Glomerular visceral epithelial cell (primary cell): ENCODE data around the gene VPS25.
A peak's percentile ranks its signal among the peaks of the same experiment; 100 is the strongest.

ENCODE experiments used
- DNase-seq: peaks from one replicate; pipeline ENCODE4 v3.0.0-alpha.2; 2016; ENCODE audit errors: extremely low spot score

Gene VPS25

DNA sequence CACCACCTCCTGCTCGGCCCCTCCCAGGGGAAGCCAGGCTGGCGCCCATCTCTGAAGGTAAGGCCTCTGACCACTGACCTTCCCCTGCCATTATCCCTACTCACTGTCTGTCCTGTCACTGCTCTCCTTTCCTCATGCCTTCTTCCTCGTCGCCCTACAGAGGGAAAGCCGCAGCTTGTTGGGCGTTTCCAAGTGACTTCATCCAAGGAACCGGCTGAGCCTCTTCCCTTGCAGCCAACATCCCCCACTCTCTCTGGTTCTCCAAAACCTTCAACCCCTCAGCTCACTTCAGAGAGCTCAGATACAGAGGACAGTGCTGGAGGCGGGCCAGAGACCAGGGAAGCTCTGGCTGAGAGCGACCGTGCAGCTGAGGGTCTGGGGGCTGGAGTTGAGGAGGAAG, 22.2 kb downstream of the VPS25 start:
- no peak for DNase-seq

DNA sequence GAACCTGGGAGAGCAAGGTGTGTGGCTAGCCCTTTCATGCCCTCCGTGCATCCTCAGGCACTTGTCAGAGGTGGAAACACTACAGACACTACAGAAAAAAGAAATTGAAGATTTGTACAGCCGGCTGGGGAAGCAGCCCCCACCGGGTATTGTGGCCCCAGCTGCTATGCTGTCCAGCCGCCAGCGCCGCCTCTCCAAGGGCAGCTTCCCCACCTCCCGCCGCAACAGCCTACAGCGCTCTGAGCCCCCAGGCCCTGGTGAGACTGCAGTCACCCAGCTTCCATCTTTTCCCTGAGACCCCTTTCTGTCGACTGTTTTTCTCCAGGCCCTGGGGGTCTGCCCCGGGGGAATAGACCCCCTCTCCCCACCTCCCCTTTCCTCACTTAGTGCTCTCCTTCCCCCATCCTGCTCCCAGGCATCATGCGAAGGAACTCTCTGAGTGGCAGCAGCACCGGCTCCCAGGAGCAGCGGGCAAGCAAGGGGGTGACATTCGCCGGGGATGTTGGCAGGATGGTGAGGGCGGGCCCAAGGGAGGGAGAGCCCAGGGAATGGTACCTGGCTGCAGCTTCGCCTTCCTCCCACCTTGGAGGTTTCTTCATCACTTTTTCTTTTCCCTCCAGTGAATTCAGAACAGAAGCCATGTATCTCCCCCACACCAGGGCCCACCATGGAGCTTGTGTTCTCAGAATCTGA, 23.0 kb downstream of the VPS25 start:
- DNase-seq = no peak

DNA sequence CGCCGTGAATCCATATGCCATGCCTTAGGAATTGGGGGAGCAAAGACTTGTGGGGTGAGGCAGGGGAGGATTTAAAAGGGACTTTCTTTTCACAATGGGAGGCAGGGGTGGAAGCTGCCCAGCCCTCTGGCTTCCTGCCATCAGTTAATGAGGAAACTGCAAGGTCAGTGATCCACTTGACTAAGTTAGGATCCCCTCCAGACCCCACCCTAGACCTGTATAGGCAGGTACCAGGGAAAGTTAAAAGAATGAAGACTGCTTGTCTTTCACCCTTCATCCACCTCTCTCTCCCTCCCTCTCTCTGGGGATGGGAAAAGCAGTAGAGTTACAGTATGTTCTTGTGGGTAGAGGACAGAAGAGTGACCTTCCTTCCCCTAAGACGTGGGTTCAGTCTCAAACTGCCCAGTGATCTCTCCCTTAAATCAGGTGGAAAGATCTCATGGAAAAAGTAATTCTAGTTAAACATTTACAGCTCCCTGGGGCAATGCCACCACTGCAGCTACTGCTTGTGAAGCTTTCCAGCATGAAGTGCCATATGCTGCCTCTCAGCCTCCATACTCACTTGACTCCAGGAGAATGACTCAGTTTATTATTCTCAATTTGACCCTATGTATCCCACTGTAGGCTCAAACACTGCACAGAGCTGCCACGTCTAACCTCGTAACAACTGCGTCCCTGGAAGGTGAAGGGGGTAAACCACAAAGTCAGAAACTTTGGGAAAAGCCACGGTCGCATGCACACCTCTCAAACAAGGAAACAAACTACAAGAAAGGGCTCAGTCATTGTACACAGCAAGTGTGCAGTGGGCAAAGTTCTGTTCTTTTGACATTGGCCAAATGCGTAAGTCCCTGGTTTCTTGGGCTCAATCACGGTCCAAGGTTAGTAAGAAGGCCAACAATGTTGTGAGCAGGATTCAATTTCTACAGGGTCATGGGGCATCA, 24.1 kb downstream of the VPS25 start:
- DNase-seq = peak; percentile 72

DNA sequence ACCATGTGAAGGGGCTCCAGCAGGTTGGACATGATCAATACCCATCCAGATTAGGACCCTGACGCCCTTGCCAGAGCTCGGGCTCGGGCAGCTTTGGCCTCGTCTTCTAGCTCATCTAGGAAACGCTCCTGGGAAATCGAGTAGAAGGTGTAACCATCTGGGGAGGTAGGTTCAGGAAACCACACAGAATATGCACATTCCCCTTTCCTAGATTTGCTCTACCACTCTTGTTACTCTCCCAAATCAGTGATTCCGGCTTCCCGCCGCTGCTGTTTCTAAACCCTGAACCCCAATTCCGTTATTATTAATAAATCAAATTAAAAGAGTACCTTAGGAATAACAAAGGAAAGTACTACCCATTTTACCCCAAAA, 24.7 kb downstream of the VPS25 start:
- no peak for DNase-seq

DNA sequence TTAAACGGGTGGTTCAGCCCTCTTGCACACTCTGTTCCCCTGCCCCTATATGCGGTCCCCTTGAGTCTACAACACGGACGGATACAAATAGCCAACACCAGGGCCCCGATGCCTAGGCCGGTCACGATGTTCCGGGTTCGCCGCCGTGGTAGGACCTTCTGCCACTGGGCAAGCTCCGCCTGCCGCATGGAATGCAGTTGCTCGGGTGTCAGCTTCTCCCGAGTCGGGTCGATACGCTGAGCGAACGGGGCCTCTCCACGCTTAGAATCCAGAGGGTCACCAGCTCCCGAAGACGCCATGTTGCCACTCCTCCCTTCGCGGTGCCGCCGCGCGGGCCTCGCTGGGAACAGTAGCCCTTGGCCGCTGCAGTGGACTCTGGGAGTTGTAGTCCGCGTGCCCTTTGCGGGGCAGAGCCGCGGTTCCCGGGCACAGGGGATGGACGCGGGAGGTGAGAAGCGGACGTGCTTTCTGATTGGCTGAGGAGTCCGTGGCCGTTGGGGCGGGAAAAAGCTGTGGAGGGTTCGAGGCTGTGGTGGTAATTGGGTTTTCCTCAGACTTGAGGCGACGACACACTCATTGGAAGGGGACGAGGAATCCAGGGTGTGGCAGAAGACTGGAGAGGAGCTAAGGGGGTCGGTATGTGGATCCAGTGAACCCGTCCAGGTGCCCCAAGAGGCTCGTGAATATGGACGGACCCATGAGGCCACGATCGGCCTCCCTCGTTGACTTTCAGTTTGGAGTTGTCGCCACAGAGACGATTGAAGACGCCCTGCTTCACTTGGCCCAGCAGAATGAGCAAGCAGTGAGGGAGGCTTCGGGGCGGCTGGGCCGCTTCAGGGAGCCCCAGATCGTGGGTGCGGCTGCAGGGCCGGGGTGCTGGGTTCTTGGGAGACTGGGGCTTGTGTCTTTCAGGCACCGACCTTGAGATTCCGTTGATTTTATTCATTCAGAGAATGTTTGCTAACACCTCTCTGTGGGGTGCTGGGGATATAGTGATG, 25.4 kb downstream of the VPS25 start, which contains the start of the genes CNTD1 and COA3:
CNTD1 (plus strand) TSS at position 479 of the 998 bp plus-strand sequence; CDS start at position 686, 207 bp downstream.
COA3 (minus strand) TSS at position 322 of the 998 bp plus-strand sequence; CDS start at position 299, 23 bp downstream.
- peak; percentile 83 for DNase-seq

DNA sequence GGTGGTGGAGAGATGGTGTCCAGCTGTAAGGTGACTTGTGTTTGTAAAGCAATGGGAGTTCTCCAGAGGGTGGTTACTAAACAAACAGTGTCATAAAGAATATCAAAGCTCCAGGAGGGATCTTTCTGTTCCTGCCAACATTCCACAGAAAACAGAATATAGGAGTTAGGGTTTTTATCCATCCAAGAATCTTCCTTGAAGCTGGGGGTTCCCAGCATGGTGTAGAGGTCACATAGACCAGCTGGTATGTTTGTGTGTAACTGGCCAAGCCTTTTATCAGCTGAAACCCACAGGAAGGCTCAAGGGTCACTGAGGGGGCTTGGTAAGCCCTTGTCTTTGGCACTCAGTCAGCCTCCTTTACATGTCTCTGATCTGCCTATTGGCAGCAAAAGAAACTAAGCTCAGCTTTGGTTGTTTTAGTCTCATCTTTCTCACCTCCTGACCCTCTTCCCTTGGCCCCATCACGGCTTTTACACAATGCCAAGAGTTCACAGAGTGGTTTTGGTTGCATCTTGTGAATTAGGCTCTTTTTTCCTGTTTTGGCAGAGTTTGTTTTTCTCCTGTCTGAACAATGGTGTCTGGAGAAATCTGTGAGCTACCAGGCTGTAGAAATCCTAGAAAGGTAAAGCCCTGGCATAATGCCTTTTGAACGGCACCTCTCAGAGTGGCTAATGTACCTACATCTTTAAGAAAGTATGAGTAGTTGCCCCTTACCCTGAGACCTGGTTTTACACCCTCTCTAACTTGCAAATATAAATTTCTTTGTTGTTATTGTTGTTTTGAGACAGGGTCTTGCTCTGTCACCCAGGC, 30.0 kb downstream of the VPS25 start:
- DNase-seq = no peak

DNA sequence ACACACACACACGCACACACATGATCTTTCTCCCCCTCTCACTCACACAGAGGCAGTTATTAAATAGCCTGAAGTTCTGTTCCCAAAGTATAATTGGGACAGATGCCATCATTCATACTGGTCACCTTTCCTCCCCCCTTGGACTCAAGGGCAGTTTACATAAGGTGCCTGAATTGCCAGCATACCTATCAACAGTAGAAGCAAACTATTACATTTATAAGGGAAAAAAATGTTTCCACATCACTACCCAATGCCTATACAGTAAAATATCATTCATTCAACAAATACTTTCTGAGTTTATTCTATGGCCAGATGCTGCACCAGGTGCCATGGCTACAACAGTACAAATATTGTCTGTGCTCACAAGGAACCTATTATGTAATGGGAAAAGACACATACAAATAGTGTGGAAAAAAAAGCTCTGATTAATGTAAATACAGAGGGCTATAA, 31.7 kb downstream of the VPS25 start:
- DNase-seq = no peak

DNA sequence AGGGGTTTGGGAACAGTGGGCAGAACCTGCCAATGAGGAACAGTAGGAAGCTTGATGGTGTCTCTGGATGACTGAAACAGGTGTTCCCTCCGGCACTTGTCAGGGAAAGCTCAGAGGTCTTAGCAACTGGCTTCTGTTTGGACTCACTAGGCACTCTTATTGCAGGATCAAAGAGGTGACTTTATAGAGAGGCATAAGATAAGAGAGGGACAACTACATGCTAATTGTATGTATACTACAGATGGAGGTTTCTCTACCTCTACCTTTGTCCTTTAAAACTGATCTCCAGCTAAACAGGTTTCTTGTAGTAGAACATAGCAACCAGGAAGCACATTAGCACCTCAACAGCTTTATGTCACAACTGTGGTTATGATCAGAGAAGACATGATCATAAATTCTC, 33.0 kb downstream of the VPS25 start:
- no peak for DNase-seq

DNA sequence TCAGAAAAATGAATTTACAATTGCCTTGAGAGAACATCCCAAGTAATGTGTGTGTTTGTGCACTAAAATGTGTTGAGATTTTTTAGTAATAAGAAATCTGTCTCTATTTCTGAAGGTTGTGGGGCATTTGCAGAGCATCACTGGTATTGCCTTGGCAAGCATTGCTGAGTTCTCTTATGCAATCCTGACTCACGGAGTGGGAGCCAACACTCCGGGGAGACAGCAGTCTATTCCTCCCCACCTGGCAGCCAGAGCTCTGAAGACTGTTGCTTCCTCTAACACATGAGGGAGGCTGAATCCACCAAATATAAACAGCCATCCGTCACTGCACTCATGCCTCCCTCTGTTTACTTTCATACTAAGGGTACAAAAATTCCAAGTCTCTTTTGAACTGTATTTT, 36.0 kb downstream of the VPS25 start:
- DNase-seq = peak; percentile 20

DNA sequence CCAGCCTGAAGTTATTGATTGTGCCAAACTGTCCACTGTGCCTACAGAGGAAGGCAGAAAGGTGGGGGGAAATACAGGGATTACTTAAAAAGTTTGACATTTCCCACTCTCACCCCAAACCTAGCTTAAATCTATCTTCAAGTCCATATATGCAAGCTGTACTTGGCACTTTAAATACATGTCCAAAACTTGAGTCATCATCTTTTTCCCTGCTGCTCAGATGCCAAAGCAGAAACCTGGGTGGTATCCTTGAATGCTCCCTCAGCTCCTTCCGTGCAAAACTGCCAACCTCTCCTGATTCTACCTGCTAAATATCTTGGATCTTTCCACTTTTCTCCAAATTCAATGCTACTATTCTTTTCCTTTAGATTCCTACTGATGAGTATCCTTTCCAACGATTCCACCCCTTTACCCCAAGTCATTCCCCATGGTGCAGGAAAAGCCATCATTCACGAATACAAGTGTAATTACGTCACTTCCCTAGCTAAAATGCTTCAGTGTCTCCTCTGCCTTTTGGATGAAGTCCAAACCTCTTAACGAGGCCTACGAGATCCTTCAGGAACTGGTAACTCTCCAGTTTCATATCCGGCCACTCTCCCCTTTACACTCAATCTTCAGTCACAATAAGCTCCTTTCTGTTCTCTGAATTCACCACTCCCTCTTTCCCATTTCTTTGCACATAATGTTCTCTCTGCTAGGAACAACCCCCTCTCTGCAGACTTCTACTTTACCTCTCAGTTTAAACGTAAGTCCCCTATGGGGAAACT, 41.6 kb downstream of the VPS25 start:
- DNase-seq = peak; percentile 52

DNA sequence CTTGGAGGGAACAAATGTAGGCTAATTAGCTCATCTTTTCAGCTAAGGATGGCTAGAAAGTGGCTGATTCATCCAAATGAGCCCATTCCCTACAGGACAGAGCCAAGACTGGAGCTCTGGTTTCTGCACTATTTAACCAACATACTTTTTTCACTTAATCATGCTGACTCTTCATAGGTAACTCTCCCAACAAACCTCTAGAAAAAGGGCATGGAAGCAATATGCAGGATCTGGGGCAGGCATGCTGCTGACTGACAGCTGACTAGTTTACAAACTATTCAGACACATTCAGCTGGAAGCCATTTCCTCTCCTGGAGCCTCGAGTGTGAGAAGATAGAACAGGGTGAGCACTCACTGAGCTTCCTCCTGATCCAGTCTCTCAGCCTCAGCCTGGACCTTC, 44.6 kb downstream of the VPS25 start:
- no peak for DNase-seq

DNA sequence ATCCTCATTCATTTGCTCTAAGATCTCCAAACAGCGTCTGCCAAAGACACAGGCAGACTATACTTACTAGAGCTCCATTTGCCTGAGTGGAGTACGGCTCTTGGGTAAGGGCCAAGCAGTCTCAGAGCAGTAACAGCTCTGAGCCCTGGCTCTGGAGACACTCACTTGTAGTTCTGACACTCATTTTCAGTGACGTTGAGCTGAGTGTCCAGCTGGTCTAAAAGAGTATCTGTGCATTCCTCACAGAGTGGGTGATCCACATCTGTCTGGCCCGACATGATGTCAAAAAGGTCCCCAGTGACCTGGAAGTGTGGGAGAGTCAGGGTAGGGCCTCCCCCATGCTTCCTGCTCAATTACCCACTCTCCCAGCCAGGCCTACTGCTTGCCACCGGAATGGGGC, 45.1 kb downstream of the VPS25 start:
- no peak for DNase-seq

DNA sequence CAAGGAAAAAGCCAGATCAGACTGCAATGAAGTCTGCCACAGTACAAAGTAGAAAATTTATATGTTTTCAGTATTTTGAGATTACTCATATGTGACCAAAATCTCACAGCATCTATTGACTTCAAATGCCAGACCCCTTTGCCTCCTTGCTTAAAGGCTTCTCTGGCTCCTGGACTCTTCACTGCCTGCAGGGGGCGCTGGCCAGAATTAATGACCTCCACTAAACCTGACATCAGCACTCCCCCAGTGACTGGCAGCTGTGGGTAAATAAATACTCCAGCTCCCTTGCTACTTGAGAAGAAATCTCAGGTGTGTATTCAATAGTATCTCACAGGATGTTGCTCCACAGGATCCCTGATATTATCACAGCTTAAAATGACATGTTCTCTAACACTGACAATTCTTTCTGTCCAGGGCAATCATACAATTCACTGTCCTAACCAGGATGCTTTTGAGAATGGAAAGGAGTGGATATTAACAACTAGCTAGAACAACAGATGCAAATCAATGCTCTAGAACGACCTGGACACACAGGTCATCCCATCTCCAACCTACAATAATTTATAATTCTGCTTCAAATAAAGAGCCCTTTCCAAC, 46.8 kb downstream of the VPS25 start:
- peak; percentile 61 for DNase-seq

DNA sequence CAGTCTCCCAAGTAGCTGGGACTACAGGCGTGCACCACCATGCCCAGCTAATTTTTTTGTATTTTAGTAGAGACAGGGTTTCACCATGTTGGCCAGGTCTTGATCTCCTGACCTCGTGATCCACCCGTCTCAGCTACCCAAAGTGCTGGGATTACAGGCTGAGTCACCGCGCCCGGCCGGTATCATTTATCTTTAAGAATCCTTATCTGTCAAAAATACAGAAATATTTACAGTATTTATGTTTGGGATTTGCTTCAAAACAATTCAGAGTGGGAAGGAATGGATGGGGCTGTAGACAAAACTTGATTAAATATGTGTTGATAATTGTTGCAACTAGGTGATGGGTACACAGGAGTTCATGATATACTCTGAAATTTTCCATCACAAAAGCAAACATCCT, 47.9 kb downstream of the VPS25 start:
- DNase-seq = no peak

DNA sequence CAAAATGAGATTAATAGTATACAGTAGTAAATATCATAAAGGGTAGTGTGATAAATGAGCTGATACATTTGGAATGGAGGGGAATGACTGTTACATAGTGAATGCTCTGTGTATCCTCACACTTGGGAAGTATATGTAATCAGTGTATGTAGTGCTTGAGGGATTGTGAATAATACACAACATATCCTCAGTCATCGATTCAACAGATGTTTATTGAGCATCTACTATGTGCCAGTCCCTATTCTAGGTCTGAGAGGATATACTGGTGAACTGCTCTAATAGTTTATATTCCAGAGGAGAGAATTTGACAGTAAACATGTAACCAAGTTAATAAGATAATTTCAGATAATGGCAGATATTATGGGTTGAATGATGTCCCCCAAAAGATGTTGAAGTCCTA, 54.2 kb downstream of the VPS25 start:
- no peak for DNase-seq
